Fibroblast of peridontal ligament (primary cell): ENCODE results near the gene SRBD1.
A peak's percentile ranks its signal among the peaks of the same experiment; 100 is the strongest.

Experiments used
- DNase-seq: peaks from one replicate; pipeline ENCODE4 v3.0.0-alpha.2; 2010; ENCODE audit errors: extremely low read depth

Gene SRBD1

DNA sequence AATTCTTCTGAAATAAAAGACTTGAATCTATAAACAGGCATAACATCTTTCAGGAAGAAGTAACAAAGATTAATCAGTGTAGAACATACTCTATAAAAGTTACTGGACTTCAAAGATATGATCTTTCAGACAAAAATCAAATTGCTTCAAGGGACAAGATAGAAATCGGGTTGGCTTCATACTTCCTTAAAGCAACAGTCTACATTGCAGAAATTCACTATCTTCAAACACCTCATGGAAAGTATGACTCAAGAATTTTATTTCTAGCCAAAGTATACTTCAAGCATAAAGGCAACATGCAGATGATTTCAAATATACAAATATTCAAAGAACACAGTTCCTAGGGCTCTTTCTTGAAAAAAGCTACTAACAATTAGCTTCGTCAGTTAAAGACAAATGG lies 240.7 kb downstream of the SRBD1 start:
- DNase-seq, result peak; percentile 55

DNA sequence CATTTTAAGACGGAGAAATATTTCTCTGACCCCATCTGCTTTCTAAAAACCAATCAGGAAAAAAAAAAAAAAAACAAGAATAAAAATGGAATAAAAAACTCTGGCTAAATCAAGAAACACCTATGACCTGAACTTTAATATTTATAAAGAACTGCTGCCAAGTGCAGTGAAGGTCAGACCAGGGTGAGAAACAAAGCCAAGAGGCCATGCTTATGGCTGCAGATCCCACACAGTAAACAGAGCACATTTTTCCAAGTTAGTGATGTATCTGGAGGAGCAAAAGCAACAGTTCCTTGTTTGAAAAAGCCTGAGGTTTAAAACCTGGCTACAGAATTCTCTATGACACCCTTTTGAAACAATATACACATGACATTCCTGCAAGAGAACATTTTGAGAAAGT lies 242.3 kb downstream of the SRBD1 start:
- DNase-seq, result no peak

DNA sequence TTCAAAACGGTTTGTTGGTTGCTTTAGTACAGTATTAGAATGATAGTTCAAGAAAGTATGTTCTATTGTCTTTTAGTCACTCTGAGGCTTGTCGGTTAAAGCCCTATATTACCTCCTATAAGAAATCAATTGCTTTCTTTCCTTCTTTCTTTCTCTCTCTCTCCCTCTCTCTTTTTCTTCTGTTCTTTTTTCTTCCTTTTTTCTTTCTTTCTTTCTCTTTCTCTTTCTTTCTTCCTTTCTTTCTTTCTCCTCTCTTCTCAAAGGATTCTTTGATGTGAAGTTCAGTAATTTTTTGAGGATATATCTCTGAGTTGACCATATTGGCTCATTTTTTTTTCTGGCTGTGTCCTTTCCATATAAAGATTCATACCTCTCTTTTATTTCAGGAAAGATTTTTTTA lies 249.4 kb downstream of the SRBD1 start:
- no peak for DNase-seq

DNA sequence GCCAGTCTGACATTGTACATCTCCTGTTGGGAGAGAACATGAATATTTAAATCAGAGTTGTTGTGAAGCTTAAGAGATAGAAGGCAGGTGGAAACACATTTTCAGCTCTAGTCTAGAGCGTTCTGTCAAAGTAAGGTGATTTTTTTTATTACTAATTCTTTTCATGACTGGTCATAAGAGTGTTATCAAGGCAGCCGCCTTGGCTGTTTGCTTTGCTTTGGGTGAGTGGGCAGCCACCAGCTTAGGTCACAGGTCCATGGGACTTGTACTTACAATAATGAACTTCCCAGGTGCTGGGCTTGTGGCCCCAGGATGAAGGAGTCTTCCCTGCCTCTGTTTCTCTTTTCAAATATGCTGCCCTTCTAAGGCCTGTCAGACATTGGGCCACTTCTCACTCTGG lies 256.3 kb downstream of the SRBD1 start:
- DNase-seq, result no peak

DNA sequence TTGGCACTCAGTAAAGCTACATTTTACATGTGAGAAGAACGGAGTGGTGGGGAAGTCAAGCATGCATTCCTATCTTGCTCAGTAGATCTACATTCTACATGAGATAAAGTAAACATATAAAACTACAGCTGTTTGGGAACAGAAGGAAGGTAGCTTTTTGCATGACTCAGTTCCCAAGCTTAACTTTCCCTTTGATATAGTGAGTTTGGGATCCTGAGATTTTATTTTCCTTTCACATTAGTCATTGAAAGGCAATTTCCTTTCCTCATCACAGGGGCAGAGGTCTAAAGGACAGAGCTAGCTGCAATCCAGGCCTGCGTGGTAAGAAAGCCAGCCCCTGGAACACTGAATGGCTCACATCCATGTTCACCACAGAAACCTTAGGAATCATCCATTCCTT lies 257.2 kb downstream of the SRBD1 start:
- peak; percentile 98 for DNase-seq

DNA sequence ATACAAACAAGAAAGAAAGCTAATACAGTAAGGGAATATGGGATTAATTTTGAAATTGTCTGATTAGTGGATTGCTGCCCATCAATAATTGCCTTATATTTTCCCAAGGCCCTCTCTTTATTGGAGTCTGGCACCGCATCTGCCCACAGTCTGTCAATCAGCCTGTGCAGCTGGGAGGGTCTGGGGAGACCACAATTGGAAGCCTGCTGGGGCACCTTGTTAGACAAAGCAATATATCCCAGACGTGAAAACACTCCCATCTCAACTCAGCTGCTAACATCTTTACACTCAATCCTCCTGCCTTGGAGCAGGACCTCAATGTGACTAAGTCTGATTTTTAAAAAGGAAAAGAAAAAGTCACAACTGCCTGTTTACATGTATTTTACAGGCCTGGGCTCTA lies 258.6 kb downstream of the SRBD1 start:
- DNase-seq, result no peak

DNA sequence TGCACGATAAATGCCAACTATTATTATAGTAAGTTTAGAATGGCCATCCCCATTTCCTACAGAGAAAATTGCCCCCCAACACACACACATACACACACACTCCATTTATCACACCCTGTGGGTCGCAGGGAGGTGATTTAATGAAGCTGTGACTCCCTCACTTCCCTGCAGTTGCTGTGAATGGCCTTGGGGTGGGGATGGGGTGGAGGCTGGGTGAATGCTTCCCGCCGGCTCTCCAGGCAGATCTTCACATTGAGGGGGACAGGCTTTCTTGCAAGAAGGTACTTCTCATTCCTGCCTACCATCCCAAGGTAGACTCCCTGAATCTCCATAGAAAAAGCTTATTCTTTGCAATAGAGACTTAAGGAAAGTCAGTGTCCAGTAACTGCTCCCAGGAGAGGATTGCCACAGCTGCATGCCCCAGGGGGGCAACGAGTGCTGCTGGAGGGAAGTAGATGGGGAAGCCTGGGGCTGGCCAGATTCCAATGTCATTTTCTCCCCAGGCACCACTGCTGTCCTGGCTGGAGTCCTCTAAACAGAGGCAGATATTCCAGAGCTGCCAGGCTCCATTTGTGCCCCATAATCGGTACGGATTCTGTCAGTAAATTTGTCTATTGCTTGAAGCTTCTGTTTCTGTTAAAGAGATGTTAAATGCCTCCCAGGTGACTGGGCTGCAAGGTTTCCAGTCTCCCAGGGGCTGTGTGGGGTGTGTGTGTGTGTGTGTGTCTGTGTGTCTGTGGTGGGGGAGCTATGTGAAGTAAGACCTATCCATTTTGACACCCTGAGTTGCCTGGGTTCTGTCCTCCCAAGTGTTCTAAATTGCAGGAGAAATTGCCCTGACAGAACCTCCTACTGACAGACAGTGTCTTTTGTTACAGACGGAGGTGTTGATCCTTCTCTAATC lies 265.5 kb downstream of the SRBD1 start:
- DNase-seq, result no peak

DNA sequence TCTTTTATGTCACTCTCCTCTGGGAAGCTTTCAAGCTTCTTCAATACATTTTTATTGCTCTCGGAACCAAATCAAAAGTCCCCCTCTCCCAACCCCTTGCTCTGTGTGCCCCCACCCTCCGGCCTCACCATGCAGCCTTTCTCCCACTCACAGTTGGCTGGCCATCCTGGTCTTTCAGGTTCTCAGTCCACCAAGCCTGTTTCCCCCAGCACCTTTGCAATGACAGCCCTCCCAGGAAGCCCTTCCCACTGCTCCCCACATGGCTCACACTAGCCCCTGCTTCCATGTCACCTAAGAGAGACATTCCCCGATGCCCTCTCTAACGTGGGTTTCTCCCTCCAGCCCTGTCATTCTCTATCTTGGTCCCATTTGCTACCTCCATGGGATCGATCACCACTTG lies 266.6 kb downstream of the SRBD1 start:
- DNase-seq, result no peak

DNA sequence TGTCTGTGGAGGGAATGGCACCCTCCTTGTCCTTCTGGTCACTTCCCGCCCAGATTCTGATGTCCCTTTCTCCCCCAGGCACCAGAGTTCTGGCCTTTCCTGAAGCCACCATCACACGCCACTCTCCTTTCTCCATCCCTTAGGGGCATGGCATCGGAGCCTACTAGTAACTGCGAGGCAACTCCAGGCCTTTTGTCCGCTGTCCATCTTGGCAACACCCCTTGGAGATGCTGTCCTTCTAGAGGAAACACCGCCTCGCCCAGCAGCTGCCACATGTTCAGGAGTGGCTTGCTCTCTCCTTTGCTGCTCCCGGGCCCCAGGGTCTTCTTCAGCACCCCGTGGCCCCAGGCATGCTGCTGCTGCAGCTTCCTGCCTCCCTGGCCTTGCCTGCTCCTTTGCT lies 267.0 kb downstream of the SRBD1 start:
- no peak for DNase-seq

DNA sequence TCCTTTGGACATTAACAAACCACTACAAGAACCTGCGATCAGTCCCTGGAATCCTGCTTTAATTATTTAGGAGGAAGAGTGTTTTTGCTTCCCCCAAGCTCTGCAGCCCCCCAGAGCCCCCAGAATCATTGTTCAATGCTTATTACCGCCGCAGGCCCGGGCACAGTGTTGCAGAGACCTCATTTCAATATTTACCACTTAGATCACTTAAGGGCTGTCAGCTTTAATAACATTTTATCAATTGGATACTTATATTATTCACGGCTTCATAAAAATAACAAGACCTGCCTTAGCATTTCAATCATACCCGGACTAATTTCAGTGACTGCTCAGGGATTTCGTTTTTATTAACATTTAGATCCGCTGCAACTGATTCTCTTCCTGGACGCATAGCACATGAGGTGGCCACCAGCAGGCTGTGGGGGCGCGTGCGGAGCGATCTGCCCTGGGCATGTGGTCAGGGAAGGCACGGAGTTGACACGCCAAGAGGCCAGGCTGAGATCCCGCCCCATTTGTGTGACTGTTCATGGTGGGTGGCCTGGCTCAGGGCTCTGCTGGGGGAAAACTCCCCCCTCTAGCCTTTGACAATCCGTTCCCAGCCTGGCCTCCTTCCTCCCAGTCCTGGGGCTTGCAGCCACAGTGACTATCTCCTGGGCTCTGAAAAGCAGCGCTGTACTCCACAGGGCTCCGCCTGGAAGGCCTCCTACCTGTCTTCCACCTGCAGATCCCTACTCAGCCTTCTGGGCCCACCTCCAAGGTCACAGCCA lies 267.6 kb downstream of the SRBD1 start:
- DNase-seq, result peak; percentile 24

DNA sequence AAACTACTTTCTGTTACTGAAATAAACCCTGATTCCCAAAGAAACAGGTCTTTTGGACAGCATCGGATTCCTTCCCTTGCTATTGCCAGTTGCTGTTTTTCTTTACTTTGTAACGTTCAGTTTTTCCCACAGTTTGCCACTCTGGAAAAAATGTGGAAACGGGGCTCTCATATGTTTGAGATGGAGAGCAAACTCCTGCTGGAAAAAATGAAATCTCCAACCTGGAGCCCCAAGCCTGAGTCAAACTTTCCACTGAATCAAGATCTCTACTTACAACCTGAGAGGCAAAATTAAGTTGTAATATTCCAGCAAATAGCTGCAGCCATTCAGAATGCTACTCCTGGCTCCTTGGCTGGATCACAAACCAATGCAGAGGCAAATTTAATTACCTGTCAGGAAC lies 270.7 kb downstream of the SRBD1 start:
- DNase-seq, result no peak

DNA sequence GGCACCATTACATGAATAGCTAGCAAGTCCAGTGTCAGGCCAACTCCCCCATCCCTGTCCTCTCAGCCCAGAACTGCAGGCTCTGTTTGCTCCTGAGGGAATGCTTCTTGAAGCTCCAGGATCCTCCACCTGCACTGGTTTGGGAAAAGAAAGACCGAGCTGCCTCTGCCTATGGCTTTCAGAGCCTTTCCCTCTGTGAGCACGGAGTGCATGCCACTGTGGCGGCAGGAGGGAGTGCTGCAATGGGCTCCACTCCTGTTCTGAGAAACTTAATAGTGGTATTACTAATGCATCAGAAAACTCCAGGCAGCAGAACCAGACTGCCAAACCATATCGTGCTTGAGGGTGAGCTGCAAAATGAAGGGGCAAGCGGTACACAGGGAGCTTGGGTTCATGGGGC lies 271.8 kb downstream of the SRBD1 start:
- no peak for DNase-seq
